Measurements from ENCODE around the gene FEZ2. TPM values are rescaled to one million over a fixed set of nuclear protein-coding genes. Genes with fewer than 3 reads are reported as not detected.

FEZ2 gene
- total and polyA plus RNA-seq, 9 of the 15 experiments (the other 6 are each of a cell fraction or from before 2014, with no cell fraction given): 9.9 to 35.5 (median 20.1) TPM

DNA sequence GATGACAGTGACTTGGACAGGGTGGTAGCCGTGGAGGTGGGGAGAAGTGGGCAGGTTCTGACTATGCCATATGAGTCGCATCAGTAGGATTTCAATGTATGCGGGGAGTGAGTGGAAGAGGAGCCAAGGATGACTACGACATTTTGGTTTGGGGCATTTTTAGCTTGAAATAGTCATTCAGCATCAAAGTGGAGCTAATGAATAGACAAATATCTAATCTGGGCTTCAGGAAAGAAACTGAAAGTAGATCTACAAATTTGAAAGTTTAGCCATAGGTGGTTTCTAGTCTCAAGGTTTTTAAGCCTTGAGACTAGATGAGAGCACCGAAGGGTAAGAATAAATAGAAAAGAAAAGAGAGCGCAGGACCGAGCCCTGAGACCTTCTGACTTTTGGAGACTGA lies 58.3 kb downstream of the FEZ2 start:
- H3K4me1 ChIP-seq (replicated peaks in 1 of 2; ENCODE audit: control insufficient read depth in 2 of 2, insufficient read depth in 2 of 2, low read length in 2 of 2): peaks cover 7 to 23% of the 10 kb centered on the region in 2 experiments; a peak in 4 of 5 replicates
- in situ Hi-C loops (cut with MboI): no loop called here
- TF ChIP-seq, protein P1, sequence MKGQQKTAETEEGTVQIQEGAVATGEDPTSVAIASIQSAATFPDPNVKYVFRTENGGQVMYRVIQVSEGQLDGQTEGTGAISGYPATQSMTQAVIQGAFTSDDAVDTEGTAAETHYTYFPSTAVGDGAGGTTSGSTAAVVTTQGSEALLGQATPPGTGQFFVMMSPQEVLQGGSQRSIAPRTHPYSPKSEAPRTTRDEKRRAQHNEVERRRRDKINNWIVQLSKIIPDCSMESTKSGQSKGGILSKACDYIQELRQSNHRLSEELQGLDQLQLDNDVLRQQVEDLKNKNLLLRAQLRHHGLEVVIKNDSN (CRISPR knock-in tag; IDR thresholded peaks at IDR 0.05): no peak
- TF ChIP-seq NFIC (IDR thresholded peaks at IDR 0.05) (no peak), RBM39 (optimal IDR thresholded peaks at IDR 0.05; ENCODE audit: low read depth, low read length) (no peak), ZNF444 (CRISPR knock-in tag; IDR thresholded peaks at IDR 0.05) (no peak), SNIP1 (IDR thresholded peaks at IDR 0.05; ENCODE audit: low read depth) (no peak), SAP30 (IDR thresholded peaks at IDR 0.05; ENCODE audit: borderline replicate concordance, insufficient read depth, low read depth, low read length, poor library complexity, severe bottlenecking) (no peak), ESRRB (CRISPR knock-in tag; IDR thresholded peaks at IDR 0.05; ENCODE audit: borderline replicate concordance) (no peak), GTF2A2 (tag; IDR thresholded peaks at IDR 0.05) (no peak), DDX20 (tag; IDR thresholded peaks at IDR 0.05; ENCODE audit: low read depth) (no peak), TOE1 (IDR thresholded peaks at IDR 0.05; ENCODE audit: borderline replicate concordance) (no peak), TOE1 (CRISPR knock-in tag; IDR thresholded peaks at IDR 0.05; ENCODE audit: borderline replicate concordance, low read depth) (no peak), PHF8 (IDR thresholded peaks at IDR 0.05; ENCODE audit: borderline replicate concordance, low read length) (no peak), HDAC1 (IDR thresholded peaks at IDR 0.05) (no peak)
- TF ChIP-seq, protein P2, sequence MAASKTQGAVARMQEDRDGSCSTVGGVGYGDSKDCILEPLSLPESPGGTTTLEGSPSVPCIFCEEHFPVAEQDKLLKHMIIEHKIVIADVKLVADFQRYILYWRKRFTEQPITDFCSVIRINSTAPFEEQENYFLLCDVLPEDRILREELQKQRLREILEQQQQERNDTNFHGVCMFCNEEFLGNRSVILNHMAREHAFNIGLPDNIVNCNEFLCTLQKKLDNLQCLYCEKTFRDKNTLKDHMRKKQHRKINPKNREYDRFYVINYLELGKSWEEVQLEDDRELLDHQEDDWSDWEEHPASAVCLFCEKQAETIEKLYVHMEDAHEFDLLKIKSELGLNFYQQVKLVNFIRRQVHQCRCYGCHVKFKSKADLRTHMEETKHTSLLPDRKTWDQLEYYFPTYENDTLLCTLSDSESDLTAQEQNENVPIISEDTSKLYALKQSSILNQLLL (CRISPR knock-in tag; IDR thresholded peaks at IDR 0.05; ENCODE audit: borderline replicate concordance): no peak
- TF ChIP-seq, protein P3, sequence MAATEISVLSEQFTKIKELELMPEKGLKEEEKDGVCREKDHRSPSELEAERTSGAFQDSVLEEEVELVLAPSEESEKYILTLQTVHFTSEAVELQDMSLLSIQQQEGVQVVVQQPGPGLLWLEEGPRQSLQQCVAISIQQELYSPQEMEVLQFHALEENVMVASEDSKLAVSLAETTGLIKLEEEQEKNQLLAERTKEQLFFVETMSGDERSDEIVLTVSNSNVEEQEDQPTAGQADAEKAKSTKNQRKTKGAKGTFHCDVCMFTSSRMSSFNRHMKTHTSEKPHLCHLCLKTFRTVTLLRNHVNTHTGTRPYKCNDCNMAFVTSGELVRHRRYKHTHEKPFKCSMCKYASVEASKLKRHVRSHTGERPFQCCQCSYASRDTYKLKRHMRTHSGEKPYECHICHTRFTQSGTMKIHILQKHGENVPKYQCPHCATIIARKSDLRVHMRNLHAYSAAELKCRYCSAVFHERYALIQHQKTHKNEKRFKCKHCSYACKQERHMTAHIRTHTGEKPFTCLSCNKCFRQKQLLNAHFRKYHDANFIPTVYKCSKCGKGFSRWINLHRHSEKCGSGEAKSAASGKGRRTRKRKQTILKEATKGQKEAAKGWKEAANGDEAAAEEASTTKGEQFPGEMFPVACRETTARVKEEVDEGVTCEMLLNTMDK (IDR thresholded peaks at IDR 0.05; ENCODE audit: borderline replicate concordance, insufficient read depth, low read depth, low read length, poor library complexity, severe bottlenecking): no peak
- ChIA-PET POLR2A (no interaction called here), CTCF (ENCODE audit: low intra/inter-chr PET ratio) (no interaction called here)
- H3K36me3 ChIP-seq (ENCODE audit: control insufficient read depth, insufficient read depth, low read length): no peaks in the 10 kb centered on the region
- no peak overlapping the region for H2AFZ ChIP-seq (ENCODE audit: low read depth, low read length)
- no peaks in the 10 kb centered on the region for H4K20me1 ChIP-seq (replicated peaks; ENCODE audit: control insufficient read depth, insufficient read depth, low read length)
- no peak overlapping the region for H3K4me2 ChIP-seq (ENCODE audit: insufficient read depth, low read length)
- H3K4me3 ChIP-seq: no peak overlapping the region
- no peak overlapping the region for H3K27ac ChIP-seq (ENCODE audit: extremely low read depth, low read depth, low read length)
- WGBS (ENCODE audit: insufficient coverage, low coverage, missing lambda C conversion rate): 65% methylated on average over 6 of the region's 7 CpGs
- peaks cover 0 to 4% of the 10 kb centered on the region in 2 experiments; a peak in 1 of 5 replicates for H3K27me3 ChIP-seq (ENCODE audit: control insufficient read depth in 2 of 2, insufficient read depth in 2 of 2, low read length in 2 of 2)
- no peak for FAIRE-seq
- H3K9me3 ChIP-seq (replicated peaks; ENCODE audit: control insufficient read depth, insufficient read depth, low read depth, low read length): no peaks in the 10 kb centered on the region
- no peaks in the 10 kb centered on the region for H3K79me2 ChIP-seq (ENCODE audit: control insufficient read depth, insufficient read depth, low read length)
- BruUV-seq (replicated peaks): no TSS peak
- no peak overlapping the region for H3K9ac ChIP-seq (ENCODE audit: insufficient read depth in 1 of 2, low read depth in 2 of 2, low read length in 2 of 2)
- ATAC-seq: no peak
- no peaks in the 10 kb centered on the region for H3K9me1 ChIP-seq (ENCODE audit: control insufficient read depth, insufficient read depth, low read length)
- intact Hi-C loops (cut with micrococcal nuclease): no loop called here
- DNase-seq (ENCODE audit: extremely low read depth in 1 of 4, low spot score in 3 of 4): no peak

All from K562 (cell line).